GM21825 (cell line): ENCODE measurements around the gene CENPP.
"Not testable (repeated sequence)": the region's sequence is repeated elsewhere in the genome, so short reads cannot be mapped to it uniquely, and the experiment has no call there.

Experiments used
- ATAC-seq: cut with Tn5 transposase; IDR thresholded peaks from one replicate; pipeline ENCODE4 v1.9.1; 2021; ENCODE audit warnings: mild to moderate bottlenecking, moderate library complexity; ENCODE audit not compliant: unreplicated experiment

The CENPP gene

DNA sequence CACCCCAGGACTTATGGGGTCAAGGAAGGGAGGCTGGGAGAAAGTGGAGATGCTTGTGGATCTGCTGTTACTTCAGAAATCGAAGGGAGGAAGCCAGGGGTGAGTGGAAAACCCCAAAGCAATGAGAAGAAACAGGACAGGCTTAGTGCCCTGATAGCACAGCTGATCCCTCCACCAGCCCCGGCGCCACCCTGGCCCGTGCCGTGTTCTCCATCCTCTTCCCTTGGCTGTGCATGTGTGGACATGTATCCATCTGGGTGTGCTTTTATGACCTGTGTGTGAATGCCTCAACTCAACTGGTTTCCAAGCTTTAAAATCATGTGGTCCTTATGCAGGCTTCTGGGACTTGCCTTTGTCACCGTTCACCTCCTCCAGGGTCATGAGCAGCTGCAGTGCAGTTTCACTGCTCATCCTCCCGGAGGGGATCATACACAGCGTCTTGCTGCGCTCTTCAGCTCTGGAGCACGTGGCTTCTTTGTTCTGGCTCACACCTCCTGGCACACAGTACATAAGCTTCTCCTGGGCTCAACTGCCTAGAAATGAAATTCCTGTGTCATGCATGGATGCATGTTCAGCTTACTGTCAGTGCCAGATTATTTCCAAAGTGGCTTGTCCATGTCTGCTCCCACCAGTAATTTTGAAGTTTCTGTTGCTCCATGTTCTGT is 286.0 kb downstream of the CENPP start:
- ATAC-seq = no peak

DNA sequence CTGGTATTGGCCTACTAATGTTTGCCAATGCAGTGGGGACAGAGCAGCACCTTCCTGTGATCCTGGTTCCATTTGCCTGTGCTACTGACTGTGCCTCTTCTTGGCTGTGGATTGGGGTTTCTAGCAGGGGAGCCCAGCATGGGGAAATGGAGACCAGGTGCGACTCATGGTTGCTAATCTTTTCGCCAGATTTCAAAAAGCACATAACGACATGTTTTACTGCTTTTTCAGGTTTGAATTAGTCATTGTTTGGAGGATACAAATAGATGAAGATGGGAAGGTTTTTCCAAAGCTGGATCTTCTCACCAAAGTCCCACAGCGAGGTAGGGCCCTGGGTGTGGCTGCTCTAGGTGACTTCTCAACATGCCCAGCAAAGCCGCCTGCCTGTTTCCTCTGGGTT is 286.5 kb downstream of the CENPP start:
- ATAC-seq = no peak

DNA sequence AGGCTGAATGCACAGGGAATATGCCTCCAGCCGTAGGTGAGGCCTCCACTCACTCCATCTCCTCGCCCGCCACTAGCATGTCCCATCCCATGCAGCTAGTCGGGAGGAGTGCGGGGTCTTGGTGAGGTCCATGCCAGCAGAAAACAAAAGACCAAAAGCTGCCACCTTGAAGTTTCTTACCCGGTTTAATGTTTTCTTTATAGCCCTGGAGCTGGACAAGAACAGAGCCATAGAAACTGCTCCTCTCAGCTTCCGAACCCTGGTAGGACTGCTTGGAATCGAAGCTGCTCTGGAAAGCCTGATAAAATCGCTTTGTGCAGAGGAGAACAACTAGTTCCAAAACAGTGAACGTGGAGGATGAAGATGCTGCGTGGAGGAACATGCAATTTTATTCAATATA is 287.1 kb downstream of the CENPP start:
- no peak for ATAC-seq

DNA sequence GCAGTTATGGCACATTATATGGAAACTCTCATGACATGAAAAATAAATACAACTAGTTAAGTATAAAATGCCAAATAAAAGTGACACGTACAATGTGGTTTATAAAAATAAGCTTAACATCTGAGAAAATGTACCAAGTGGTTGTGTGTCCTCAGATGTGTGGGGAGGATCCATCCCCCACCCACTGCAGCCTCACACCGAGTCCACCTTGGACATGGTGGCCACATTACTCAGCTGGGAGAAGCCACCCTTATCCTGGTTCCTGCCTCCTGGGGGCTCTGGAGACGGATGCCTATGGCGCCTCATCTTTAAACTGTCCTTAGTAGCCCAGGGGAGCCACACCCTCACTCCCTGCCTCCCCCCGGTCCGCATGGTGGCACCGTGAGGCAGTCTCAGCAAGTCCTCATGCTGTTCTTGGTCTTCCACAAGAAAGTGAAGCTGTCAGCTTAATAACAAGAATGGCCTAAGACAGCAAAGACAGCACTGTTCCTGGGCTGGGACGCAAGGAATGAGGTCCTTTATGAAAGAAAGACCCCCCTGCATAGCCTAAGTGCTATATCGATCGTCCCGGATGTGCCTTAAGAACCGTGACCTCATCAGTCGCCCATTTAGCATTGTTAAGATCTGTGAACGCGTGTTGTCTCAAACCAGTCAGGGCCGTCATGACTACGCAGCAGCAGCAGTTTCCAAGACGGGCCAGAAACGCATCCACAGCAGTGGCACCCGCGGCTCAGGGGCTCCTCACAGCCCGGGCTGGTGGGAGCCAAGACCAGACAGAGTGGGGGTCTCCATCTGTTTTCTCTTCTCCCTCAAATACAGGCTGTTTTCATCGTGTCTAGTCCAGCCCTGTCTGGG is 287.7 kb downstream of the CENPP start:
- no peak for ATAC-seq

DNA sequence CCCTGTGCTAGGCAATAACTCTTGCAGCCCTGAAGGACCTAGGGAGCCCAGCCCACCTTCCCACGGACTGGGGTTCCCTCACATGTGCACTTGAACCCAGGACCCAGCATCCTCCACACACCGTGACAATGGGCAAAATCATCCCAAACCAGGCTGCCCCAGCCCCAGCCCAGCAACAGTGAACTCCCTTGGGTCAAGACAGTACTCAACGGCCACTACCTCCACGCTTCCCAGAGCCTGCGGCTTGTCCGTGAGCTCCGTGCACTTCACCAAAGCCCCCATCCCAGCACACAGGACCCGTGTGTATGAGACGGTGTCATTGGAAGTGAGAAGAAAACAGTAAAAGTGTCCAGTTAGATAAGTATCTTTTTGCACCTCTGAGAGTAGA is 288.4 kb downstream of the CENPP start:
- ATAC-seq = no peak

DNA sequence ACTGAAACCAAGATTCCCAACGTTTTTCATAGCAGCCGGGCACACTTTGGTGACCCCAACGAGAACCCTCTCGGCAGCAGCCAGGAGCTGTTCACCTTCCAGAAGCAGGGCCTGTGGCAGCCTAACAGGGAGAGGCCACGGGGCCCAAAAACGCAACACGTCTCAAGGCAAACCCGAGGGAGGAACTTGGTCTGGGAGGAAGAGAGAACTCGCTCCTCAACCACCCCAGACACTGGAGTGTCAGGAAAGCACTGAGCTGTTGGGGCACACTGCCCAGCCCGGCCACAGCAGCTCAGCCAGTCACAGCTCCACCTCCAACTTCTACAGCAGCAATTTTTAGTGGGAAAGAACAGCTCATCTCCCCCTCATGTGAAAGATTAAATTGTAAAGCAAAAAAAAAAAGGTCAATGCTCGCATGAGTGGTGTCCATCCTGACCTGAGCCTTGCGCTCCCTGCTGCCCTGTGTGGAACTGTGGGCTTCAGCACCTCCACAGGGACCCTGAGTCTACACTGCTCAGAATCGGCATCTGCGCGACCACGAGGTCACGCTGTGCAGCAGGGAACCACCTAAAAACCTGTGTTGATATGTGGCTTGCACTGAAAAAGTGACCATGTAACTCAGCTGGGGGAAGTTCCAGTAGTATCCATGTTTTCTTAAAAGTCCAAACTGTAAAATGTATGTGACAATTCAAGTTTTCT is 289.2 kb downstream of the CENPP start:
- no peak for ATAC-seq

DNA sequence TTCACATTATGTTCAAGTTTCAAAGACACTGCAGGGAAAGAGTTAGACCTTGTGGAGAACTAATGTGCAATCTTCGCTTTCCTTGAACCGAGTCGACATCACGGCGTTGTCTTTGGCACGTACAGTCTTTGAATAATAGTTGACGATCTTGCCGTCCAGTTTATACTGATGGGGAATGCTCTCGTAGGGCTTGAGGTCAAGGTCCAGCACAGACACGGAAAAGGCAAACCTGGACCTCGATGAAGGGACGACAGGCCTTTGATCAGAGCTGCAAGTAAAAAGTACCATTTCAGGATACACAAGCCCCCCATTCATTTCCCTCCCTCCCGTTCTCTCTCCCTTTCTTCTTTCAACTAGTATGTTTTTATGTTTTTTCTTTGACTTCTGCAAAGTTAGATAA is 290.0 kb downstream of the CENPP start:
- ATAC-seq = no peak

DNA sequence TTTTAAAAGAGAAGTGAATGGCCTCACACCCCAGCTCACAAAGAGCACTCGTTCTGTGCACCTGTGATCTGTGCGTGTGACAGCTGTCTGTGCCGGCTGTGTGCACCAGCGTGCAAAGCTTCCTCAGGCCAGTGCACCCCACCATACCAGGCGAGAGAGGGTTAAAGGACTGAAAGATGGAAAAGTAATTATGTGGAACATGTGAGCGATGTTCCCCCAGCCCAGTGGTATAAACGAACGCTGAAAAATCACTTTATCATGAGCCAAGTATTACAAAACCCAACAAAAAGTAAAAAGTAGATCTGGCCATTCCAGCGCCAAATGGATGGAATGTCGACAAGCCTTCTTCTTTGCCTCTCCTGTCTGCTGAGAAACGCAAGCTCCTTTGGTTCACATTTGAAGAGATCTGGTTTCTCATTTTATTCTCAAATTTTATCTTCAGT is 290.5 kb downstream of the CENPP start:
- ATAC-seq = no peak

DNA sequence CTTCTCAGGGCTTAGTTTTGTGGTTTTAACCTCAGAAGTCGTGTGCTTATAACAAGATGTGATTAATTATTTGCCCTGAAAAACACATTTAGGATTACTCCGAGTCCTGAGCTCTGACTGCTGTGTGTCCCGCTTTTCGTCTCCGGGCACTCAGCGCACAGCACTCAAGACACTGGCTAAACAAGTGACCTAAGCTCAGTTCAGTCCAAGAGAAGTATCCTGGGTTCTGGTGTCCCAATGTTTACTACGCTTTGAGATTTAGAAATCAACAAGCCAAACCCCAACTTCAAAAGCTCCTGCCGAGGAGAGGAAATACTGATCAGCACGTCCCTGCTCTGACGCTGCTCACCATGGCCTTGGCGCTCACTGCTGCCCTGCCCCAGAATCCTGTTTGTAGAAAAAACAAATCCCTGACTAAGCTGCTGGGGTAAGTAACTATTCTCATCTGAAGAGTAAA is 290.9 kb downstream of the CENPP start:
- ATAC-seq = no peak

DNA sequence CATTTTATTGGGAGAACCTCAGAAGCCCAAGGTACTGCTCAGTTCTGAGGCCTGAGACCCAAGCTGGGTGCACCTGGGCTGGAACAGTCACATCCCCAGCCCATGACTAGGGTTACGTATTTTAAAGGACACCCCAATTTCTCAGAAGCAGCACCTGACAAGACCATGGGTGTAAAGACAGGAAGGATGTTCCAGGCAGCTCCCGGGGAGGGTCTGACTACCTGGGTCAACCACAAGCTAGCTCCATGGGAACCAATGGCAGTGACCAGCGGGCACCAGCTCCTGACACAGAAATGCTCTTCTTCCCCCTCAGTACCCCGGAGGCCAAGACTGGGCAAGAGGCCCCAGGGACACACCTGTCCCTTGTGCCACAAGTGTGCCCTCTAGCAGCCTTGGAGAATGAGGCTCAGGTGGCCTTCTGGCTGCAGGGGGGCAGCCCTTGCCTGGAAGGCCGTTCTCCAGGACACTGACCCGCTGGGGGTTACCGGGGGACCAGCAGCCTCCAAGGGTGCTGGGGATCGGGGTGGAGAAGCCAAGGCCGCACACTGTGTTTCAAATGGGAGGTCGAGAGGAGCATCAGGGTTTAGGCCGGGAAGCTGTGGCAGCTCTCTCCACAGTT is 291.6 kb downstream of the CENPP start:
- ATAC-seq = no peak

DNA sequence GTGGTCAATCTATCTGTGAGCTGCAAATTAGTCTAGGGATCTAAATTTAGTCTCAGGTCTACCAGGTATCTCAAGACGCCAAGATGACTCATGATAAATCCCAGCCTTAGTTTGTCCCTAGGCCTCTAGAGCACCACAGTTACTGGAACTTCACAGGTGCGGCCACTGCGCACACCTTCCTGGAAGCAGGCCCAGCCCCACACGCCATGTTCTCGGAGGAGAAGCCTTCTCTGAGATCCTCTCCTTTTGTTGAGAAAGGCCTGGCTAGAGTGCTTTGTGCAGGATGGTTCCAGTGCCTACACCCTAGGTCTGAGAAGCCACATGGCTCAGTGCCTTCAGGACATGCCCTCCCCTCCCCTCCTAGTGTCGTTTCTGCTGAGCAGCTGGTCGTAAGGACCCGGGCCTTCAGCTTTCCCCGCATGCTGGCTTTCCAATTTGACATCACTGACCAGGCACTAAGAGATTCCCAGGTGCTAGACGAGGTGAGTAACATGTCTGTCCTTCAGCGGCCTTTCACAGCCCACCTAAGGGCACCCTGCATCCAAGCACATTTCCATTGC is 292.3 kb downstream of the CENPP start:
- no peak for ATAC-seq

DNA sequence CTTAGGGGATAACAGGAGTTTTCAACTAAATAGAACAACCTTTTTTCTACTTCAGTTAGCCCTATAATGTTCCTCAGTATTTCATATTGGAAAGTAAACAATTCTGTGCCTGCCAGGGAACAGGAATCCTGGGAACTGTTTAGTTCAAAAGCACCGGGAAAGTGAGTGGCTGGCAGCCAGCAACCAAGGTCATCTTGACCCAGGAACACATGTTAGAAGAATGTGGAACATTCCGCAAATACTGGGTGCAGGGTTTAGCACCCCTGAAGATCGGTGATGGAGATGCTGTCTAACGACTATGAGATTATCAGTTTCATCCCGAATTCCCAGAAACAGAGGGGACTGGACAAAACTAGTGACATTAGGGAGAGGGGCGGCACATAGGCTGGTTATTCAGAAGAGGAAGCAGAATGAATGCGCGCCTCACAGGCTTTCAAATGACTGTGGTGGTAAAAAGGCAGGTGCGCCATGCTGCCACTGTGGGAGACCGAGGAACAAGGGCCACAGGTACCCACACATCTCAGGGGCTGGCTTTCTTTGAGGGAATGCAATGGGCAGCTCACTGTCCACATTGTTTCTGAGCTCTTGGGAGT is 293.0 kb downstream of the CENPP start:
- no peak for ATAC-seq

DNA sequence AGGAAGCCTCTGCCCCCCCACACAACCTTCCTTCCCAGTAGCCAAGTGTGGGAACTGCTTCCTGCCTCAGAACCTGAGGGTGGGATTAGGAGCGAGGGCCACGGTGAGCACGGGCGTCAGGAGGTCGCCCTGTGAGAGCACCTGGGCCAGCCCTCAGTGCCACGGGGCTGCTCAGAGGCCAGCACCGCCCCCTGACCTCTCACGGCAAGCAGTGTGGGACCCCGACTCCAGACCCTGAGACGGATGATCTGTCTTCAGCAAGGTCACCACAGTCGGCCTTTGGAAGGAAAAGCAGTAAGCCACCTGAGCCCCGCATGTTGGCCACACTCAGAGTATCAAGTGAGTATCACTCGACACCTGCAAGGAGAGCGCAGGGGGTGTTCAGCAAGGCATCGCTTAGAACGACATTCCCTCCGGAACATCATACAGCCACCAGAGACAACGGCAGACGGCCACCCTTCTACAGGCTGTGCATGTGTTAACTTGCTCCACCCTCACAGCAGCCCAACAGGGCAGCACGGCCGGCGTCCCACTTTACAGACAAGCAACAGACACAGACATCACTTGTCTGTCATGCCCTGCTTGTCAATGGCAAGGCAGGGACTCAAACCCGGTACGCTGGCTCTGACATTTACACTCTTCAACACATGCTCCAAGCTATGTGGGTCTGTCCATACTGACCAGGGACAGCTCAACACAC is 294.0 kb downstream of the CENPP start:
- ATAC-seq = no peak

DNA sequence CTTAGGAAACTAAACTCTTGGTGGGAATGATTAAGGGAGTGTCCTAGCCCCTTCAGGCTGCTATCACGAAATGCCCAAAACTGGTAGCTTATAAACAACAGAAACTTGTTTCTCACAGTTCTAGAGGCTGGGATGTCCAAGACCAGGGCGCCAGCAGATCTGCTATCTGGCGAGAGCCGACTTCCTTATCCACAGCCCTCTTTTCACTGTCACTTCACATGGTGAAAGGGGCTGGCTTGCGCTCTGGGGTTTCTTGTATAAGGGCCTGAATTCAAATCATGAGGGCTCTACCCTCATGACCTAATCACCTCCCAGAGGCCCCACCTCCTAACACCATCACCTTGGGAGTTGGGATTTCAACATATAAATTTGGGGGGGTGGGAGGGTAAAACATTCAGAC is 295.1 kb downstream of the CENPP start:
- no peak for ATAC-seq

DNA sequence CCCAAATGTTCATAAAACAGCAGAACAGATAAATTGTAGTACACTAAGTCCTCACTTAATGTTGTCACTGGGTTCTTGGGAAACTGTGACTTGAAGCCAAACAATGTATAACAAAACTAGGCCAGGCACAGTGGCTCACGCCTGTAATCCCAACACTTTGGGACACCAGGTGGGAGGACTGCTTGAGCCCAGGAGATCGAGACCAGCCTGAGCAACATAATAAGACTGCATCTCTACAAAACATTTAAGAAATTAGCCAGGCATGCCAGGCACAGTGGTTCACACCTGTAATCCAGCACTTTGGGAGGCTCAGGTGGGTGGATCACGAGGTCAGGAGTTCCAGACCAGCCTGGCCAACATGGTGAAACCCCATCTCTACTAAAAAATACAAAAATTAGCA is 298.2 kb downstream of the CENPP start:
- not testable (repeated sequence) for ATAC-seq

DNA sequence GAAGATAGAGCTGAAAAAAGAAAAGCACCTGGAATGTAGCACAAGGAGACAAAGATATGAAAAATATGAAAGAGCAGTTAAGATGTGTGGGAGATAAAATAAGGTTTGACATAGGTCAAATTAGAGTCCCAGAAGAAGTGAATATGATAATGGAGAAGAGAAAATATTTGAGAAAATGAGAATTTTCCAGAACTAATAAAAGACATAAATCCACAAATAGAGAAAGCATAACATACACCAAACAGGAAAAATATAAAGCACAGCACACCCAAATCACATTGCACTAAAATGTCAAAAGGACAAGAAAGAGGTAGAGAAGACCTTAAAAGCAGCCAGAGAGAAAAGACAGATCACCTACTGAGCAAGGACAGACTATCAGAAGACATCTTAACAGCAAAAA is 300.7 kb downstream of the CENPP start:
- ATAC-seq = no peak

DNA sequence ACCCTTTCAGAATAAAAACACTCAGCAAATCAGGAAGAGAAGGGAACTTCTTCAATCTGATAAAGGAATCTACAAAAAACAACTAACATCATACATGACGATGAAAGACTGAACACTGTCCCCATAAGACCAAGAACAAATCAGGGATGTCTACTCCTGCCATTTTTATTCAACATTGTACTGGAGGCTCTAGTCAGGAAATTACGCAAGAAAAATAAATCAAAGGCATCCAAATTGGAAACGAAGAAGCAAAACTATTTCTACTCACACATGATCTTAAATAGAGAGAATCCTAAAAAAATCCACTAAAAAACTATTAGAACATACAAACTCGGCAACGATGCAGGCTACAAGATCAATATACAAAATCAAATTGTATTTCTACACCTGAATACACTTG is 301.9 kb downstream of the CENPP start:
- no peak for ATAC-seq

DNA sequence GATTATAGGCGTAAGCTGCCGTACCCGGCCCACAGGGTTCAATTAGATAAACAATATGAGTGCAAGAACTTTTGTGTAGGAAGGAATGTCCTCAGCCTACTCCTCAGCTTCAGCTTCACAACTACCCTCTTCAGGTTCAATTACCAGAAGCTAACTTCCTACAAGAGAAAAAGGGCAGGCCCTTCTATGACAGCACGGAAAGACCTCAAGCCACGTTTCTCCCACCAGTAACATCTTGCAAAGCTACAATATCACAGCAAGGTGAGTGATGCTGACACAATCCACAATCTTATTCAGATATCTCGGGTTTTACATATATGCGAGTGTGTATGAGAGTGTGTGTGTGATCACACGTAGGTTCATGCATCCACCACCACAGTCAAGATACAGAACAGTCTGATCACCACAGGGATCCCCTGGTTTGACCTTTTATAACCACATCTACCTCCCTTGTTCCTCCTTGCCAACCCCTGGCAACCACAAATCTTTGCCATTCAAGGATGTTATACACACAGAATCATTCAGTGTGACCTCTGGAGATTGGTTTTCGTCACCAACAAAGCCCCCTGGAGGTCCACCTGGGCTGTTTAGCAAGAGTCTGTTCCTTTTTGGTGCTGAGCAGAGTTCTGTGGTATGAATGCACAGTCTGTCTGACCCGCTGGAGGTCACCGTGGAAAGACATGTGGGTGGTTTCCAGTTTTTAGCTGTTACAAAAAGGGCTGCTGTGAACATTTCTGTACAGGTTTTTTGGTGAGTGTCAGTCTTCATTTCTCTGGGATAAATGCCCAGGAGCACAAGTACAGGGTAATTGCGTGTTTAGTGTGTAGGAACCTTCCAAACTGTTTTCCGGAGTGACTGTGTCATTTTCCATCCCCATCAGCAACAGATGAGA is 305.9 kb downstream of the CENPP start:
- ATAC-seq = no peak

DNA sequence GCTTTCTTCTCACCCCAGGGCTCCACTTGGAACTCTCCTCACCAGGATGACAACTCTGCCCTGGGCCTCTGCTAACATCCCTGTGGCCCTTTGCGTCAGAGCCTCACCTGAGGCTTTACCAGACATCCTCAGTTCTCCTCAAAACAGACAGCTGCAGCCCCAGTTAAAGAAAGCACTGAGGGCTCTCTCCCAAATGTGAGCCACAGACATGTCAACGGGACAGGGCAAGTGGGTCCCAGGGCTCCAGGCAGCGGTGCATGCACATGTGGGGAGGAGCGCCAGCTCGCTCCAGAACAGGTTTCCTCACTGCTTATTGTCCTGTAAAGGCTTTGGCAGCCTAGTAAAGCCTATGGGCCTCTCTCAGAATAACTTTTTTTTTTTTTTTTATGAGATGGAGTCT is 306.9 kb downstream of the CENPP start:
- ATAC-seq = no peak
